NT2/D1 (cell line): ENCODE measurements around the gene IL19.
"Not testable (repeated sequence)": the region's sequence is repeated elsewhere in the genome, so short reads cannot be mapped to it uniquely, and the experiment has no call there.

Source experiments
- DNase-seq: peaks from one replicate; pipeline ENCODE4 v3.0.0-alpha.2; 2011; ENCODE audit warnings: low read depth, low spot score
- H3K27me3 ChIP-seq: 2 replicates; pipeline ENCODE4 v1.6.0; 2011; ENCODE audit warnings: mild to moderate bottlenecking; ENCODE audit not compliant: insufficient read length, insufficient read depth
- H3K36me3 ChIP-seq: 2 replicates; pipeline ENCODE4 v1.6.1; 2011; ENCODE audit warnings: mild to moderate bottlenecking, low read length, mixed read lengths; ENCODE audit not compliant: insufficient read depth, insufficient read length
- H3K4me1 ChIP-seq: 2 replicates; pipeline ENCODE4 v1.5.1; 2011; ENCODE audit not compliant: insufficient read depth, insufficient read length
- H3K4me3 ChIP-seq: 2 replicates; pipeline ENCODE4 v1.5.1; 2011; ENCODE audit warnings: low read depth; ENCODE audit not compliant: insufficient read length
- H3K9ac ChIP-seq: 2 replicates; pipeline ENCODE4 v1.6.0; 2011; ENCODE audit warnings: low read depth; ENCODE audit not compliant: insufficient read length
- H3K9me3 ChIP-seq: 2 replicates; pipeline ENCODE4 v1.5.1; 2011; ENCODE audit warnings: mild to moderate bottlenecking, low read length; ENCODE audit not compliant: insufficient read depth
- SUZ12 ChIP-seq: IDR thresholded peaks from 2 replicates; pipeline ENCODE4 v1.6.1; 2011; ENCODE audit not compliant: insufficient read length, insufficient read depth; ENCODE audit errors: extremely low read depth
- YY1 ChIP-seq: IDR thresholded peaks from 2 replicates; pipeline ENCODE4 v1.6.1; 2011; ENCODE audit not compliant: insufficient read length, insufficient read depth
- ZNF274 ChIP-seq: IDR thresholded peaks from 2 replicates; pipeline ENCODE4 v1.6.1; 2011; ENCODE audit warnings: mild to moderate bottlenecking, low read depth, low read length

IL19 gene

GRCh38 chr1:206843626-206844025 lies 73.1 kb downstream of the IL19 start:
- DNase-seq: no peak
- H3K9me3 ChIP-seq: no peaks in the 10 kb centered on the region
- no peaks in the 10 kb centered on the region for H3K27me3 ChIP-seq
- TF ChIP-seq ZNF274: no peak
- no peak overlapping the region for H3K9ac ChIP-seq
- H3K4me1 ChIP-seq: no peaks in the 10 kb centered on the region
- no peaks in the 10 kb centered on the region for H3K36me3 ChIP-seq
- no peak overlapping the region for H3K4me3 ChIP-seq

- TF ChIP-seq YY1 (no peak), SUZ12 (no peak), ZNF274 (no peak)
- Histone ChIP-seq H3K9ac (no peak overlapping the region), H3K36me3 (no peaks in the 10 kb centered on the region), H3K4me3 (no peak overlapping the region), H3K9me3 (no peaks in the 10 kb centered on the region), H3K4me1 (no peaks in the 10 kb centered on the region), H3K27me3 (no peaks in the 10 kb centered on the region)
- DNase-seq: no peak
Measured at GRCh38 chr1:206846487-206846886, 75.9 kb downstream of the IL19 start.

GRCh38 chr1:206847337-206847834 lies 76.8 kb downstream of the IL19 start:
- no peak overlapping the region for H3K9ac ChIP-seq
- H3K4me1 ChIP-seq: no peaks in the 10 kb centered on the region
- no peak for TF ChIP-seq ZNF274
- no peak for TF ChIP-seq SUZ12
- TF ChIP-seq YY1: no peak
- H3K9me3 ChIP-seq: no peaks in the 10 kb centered on the region
- H3K36me3 ChIP-seq: no peaks in the 10 kb centered on the region
- H3K4me3 ChIP-seq: no peak overlapping the region
- H3K27me3 ChIP-seq: no peaks in the 10 kb centered on the region
- no peak for DNase-seq

GRCh38 chr1:206847946-206848345 lies 77.4 kb downstream of the IL19 start:
- Histone ChIP-seq H3K4me3 (no peak overlapping the region), H3K36me3 (no peaks in the 10 kb centered on the region), H3K9ac (no peak overlapping the region), H3K27me3 (no peaks in the 10 kb centered on the region), H3K9me3 (no peaks in the 10 kb centered on the region), H3K4me1 (no peaks in the 10 kb centered on the region)
- TF ChIP-seq SUZ12 (no peak), ZNF274 (no peak), YY1 (no peak)
- no peak for DNase-seq

GRCh38 chr1:206850401-206850800 lies 79.8 kb downstream of the IL19 start:
- no peaks in the 10 kb centered on the region for H3K9me3 ChIP-seq
- H3K4me1 ChIP-seq: no peaks in the 10 kb centered on the region
- no peaks in the 10 kb centered on the region for H3K36me3 ChIP-seq
- TF ChIP-seq SUZ12 (no peak), YY1 (no peak), ZNF274 (no peak)
- H3K9ac ChIP-seq: no peak overlapping the region
- DNase-seq: no peak
- no peak overlapping the region for H3K4me3 ChIP-seq
- no peaks in the 10 kb centered on the region for H3K27me3 ChIP-seq

- H3K9me3 ChIP-seq: no peaks in the 10 kb centered on the region
- no peak overlapping the region for H3K9ac ChIP-seq
- H3K27me3 ChIP-seq: no peaks in the 10 kb centered on the region
- no peak for DNase-seq
- H3K4me1 ChIP-seq: no peaks in the 10 kb centered on the region
- no peak overlapping the region for H3K4me3 ChIP-seq
- H3K36me3 ChIP-seq: no peaks in the 10 kb centered on the region
- TF ChIP-seq ZNF274: no peak
- TF ChIP-seq YY1: no peak
- TF ChIP-seq SUZ12: no peak
Measured at GRCh38 chr1:206851341-206852010, 80.9 kb downstream of the IL19 start.

GRCh38 chr1:206852662-206853061 lies 82.1 kb downstream of the IL19 start:
- not testable (repeated sequence) for H3K9me3 ChIP-seq, H3K27me3 ChIP-seq, H3K4me1 ChIP-seq, H3K4me3 ChIP-seq, H3K36me3 ChIP-seq, H3K9ac ChIP-seq, DNase-seq

GRCh38 chr1:206853696-206854095 lies 83.1 kb downstream of the IL19 start:
- H3K4me1 ChIP-seq, H3K27me3 ChIP-seq, DNase-seq, H3K9ac ChIP-seq, H3K36me3 ChIP-seq, H3K9me3 ChIP-seq, H3K4me3 ChIP-seq: not testable (repeated sequence)
